HG03103 (cell line): ENCODE results near the gene SIGLEC10.
"Not testable (repeated sequence)": the region's sequence is repeated elsewhere in the genome, so short reads cannot be mapped to it uniquely, and the experiment has no call there.

Source experiments
- ATAC-seq: cut with Tn5 transposase; IDR thresholded peaks from one replicate; pipeline ENCODE4 v1.9.1; 2021; ENCODE audit warnings: low read depth; ENCODE audit not compliant: unreplicated experiment

SIGLEC10 gene, protein sequence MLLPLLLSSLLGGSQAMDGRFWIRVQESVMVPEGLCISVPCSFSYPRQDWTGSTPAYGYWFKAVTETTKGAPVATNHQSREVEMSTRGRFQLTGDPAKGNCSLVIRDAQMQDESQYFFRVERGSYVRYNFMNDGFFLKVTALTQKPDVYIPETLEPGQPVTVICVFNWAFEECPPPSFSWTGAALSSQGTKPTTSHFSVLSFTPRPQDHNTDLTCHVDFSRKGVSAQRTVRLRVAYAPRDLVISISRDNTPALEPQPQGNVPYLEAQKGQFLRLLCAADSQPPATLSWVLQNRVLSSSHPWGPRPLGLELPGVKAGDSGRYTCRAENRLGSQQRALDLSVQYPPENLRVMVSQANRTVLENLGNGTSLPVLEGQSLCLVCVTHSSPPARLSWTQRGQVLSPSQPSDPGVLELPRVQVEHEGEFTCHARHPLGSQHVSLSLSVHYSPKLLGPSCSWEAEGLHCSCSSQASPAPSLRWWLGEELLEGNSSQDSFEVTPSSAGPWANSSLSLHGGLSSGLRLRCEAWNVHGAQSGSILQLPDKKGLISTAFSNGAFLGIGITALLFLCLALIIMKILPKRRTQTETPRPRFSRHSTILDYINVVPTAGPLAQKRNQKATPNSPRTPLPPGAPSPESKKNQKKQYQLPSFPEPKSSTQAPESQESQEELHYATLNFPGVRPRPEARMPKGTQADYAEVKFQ

GRCh38 chr19:51417107-51417809 lies at the start of gene SIGLEC10:
Gene SIGLEC10, minus strand, starts transcription at chr19:51417642. Its CDS starts 61 bp downstream, at chr19:51417581.
- ATAC-seq, result no peak

- no peak for ATAC-seq
Observed at GRCh38 chr19:51466723-51467122, 49.3 kb upstream of the SIGLEC10 start.

- ATAC-seq, result not testable (repeated sequence)
Observed at GRCh38 chr19:51463976-51464581, 46.6 kb upstream of the SIGLEC10 start.

DNA sequence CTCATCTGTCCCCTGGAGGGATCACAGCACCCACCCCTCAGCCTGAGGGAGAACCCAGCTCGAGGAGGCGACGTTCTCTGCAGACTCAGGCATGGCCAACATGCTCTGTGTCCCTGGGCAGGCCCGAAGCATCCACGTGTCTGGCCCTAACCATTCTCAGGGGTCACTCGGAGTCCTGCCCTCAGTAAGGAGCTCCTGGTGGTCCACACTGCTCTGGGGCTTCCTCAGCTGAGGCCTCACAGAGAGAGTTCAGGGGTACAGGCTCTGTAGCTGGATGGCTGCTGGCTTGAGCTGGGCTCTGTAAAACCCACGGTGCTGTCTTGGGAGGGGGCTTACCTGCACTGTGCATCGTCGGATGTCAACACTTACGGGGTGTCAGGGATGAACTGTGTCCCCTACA lies 45.2 kb upstream of the SIGLEC10 start:
- no peak for ATAC-seq

GRCh38 chr19:51462276-51462675 lies 44.8 kb upstream of the SIGLEC10 start:
- ATAC-seq, result no peak

- ATAC-seq, result no peak
Observed at GRCh38 chr19:51461723-51462161, 44.3 kb upstream of the SIGLEC10 start.

DNA sequence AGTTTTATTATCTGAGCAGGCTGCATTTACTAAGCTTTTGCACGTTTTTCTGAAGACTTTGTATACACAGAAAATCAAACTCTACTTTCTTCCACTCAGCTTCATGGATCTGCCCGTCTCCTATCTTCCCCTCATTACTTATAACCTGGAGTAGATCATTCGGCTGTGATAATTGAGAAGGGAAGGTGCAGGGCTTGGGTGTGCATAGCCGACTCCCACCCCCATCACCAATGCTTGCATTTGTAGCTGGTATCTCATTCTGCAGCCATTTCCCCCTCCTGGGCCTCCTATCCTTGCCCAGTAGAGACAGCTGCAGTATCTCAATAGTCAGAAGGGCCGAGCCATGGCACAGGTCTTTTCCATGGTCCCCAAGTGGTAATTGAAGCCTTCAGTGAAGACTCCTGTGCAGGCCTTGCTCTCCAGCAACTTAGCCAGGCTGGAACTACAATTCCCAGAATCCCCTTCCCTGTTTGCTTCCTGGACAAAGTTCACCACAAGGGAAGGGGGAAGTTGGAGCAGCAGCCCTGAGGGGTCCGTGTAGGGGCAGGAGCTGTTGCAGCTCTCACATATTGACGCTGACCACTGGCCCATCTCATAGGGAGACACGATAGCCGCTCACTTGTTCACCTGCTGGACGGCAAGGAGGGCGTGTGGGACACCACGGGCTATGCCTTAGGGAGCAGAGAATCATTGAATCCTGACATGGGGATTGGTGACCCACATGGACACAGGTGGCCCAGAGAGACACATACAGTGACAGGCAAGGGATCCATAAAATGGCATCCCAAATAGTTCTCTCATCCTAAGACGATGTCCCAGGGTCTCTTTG lies 42.9 kb upstream of the SIGLEC10 start:
- ATAC-seq, result no peak

DNA sequence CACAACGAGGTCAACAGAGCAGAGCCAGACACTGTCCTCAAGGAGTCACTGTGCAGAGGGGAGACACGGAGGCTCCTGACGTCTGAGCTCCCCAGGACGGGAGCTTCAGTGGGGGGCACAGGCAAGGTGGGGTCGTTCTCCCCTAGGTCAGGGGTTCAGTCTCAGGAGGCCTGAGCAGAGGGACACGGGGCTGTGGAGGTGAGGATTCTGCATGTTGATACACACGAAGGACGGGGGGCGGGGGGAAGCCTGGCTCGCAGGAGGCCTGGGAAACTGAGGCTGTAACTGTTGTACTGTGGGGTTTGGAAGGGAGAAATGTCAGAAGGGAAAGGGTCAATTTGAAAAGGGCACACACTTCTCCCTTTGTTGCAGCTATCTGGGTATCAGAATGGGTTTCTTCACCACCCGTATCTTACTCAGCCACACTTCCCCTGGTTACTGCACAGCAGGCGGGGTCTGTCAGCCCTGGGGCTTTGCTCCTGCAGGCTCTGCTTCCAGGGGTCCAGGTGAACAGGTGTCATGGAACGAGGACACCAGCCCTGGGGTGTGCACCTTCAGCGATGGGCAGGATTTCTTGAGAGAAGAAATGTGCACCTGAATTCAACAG lies 41.6 kb upstream of the SIGLEC10 start:
- ATAC-seq, result no peak

GRCh38 chr19:51458051-51458645 lies 40.7 kb upstream of the SIGLEC10 start, which contains the start of gene SIGLEC8:
Gene SIGLEC8, minus strand, starts transcription at chr19:51458454. Its CDS starts 67 bp downstream, at chr19:51458387.
- ATAC-seq, result no peak

DNA sequence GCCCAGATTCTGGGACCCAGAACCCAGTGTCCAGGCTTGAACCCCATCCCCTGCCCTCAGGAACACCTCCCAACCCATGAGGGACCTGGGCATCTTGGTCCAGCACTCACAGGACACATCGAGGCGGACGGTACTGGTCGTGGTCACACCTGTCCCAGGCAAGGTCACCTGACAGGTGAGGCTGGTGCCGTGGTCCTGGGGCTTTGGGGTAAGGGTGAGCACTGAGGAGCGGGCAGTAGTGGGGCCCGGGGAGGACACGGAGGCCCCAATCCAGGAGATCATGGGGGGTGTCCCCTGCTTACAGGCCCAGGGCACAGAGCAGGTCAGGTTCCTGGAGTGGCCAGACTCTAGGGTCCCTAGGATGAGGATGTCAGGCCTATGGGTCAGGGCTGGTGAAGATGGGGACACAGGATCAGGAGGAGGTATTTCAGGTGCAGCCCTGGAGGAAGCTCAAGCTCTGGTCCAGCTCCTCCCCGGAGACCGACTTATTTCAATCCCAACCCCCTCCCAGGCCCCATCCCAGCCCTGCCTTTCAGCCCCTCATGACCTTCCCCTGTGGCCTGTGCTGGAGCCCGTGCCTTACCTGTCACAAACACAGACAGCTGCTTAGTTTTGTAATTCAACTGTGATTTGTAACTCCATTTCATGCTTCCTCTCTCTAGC lies 40.0 kb upstream of the SIGLEC10 start:
- ATAC-seq, result no peak

DNA sequence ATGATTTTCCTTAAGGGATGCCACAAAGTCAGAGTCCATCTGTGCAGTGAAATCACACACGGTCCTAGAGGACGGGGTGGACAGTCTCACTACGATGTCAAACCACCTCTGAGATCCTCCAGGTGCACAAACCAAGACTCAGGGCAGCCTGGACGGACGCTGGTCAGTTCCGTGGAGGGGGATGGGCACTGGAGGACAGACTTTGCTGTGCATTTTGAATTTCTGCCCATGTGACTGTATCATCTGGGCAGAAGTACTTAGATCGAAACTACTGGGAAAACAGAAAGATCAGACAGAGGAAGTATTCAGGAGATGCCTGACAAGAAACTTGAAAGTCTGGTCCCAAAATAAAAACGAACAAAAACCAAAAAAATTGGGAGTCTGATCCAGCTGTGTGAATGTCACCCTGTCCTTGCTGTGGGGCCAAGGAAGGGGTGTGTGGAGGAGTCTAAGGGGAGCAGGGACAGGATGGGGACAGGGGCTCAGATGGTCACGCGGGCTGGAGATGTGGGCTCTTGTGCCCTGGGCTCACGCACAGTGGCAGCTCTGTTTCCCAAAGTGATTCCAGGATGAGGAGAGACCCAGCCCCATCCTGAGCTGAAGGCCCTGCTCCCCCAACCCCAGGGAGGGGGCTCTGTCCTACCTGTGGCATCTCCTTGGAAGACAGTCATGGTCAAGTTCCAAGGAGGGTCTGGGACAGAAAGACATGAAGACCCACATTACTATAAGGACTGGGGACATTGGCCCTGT lies 39.3 kb upstream of the SIGLEC10 start:
- ATAC-seq, result no peak

GRCh38 chr19:51450730-51451307 lies 33.4 kb upstream of the SIGLEC10 start:
- no peak for ATAC-seq

DNA sequence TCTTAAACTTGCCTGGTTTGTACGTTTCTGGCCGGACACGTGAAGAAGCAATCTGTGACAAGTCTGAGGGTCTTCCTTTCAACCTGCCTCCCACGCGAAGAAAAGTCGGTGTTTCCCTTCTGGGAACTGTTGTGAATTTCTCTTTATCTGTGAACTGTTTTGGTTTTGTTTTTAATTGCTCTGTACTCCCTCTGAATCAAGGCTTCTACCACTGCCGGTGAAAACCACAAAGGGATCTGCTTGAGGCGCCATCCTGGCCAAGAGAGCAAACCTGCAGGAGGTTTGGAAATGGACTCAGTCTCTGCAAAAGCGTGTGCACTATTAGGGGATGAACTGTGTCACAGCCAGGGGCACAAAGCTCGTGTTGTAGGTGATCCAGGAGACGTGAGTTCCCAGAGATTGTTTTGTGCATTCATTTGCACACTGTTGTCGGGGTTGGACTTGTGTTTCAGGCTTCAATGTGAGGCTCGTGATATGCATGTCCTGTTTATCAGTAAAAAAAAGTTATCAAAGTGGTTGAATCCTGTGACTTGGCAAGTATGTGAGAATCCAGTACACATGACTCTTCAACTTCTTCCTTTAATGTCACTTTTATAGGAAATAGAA lies 31.1 kb upstream of the SIGLEC10 start:
- no peak for ATAC-seq

GRCh38 chr19:51448011-51448410 lies 30.6 kb upstream of the SIGLEC10 start:
- ATAC-seq, result no peak

GRCh38 chr19:51447510-51447909 lies 30.1 kb upstream of the SIGLEC10 start:
- ATAC-seq, result not testable (repeated sequence)

DNA sequence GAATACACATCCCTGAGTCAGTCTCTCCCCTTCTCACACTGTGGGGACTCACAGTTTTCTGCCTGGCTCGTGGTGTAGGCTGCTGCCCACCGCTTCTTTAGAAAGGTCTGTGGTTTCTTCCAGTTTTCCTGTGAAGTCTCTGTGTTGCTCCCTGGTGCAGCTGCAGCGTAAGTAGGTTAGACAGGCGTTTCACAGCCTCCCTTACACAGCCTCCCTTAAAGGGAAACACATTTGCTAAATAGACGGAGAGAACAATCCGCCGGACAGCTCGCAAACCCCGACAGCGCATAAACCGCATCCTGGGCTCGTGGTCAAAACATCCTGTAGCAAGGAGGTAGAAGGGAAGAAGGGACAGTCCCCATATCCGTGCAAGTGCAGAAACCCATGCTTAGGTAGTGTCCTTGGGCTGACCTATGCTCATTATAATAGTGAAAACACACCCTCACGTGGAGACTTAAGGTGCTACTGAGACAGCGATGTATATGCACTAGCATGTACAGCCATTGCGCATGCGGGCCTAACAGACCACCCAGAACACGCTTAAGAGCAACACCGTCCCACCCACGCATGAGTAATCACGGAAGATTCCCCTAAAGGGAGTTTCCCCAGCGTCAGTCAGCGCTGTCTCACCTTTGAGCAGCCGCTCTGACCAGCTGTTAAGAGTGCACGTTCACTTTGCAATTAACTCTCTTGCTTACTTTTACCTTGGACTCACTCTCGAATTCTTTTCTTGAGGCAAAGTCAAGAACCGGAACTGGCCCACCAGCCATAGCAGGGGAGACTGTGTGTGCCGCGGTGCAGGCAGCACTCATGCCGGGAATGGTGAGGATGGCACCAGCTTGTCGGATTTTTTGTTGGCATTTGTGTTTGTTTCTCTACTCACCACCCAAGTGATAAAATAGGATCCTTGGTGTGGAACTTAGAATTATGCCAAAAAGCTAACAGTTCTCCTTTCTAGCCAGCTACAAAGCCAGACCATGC lies 24.3 kb upstream of the SIGLEC10 start:
- peak; percentile 82 for ATAC-seq
